H1 (cell line): ENCODE data around the gene MSI2. TPM values are rescaled to one million over a fixed set of nuclear protein-coding genes. Genes with fewer than 3 reads are reported as not detected.

Experiments
- CTCF ChIA-PET: fragments of 300-600 bp; sonication (Branson Sonifier 250); formaldehyde crosslinking; loops from one replicate; lab custom pipeline; 2021; ENCODE audit not compliant: partially characterized antibody; lab: Charles Lee
- POLR2A ChIA-PET: fragments of 300-600 bp; sonication (Branson Sonifier 250); formaldehyde crosslinking; loops from one replicate; lab custom pipeline; 2021; ENCODE audit warnings: inconsistent platforms; ENCODE audit not compliant: partially characterized antibody; lab: Charles Lee
- DNase-seq, 2 experiments: peaks; one replicate each; pipeline versions ENCODE4 v3.0.0 to v3.0.0-alpha.2; 2010 to 2022; ENCODE audit warnings: low spot score in 2 of 2, low read depth in 1 of 2, mixed read lengths in 1 of 2
- FAIRE-seq: peaks from 2 replicates; lab custom pipeline; 2011; peaks lifted over from hg19 to GRCh38; lab: Jason Lieb, UNC
- H2AFZ ChIP-seq: 2 replicates; pipeline ENCODE4 v1.8.1; 2012; ENCODE audit warnings: low read length, inconsistent platforms
- H2AK5ac ChIP-seq: 2 replicates; pipeline ENCODE4 v1.6.1; 2013; ENCODE audit warnings: low read depth, low read length
- H2BK120ac ChIP-seq: replicated peaks from 2 replicates; pipeline ENCODE3; 2013; ENCODE audit warnings: low read depth, low read length, inconsistent platforms
- H2BK12ac ChIP-seq: 2 replicates; pipeline ENCODE4 v1.6.1; 2013; ENCODE audit warnings: low read depth, low read length
- H2BK15ac ChIP-seq: 2 replicates; pipeline ENCODE4 v1.6.1; 2013; ENCODE audit warnings: low read length
- H2BK20ac ChIP-seq: 2 replicates; pipeline ENCODE4 v1.6.1; 2013; ENCODE audit warnings: low read length
- H2BK5ac ChIP-seq: 2 replicates; pipeline ENCODE4 v1.6.1; 2013; ENCODE audit warnings: low read depth, low read length
- H3K14ac ChIP-seq: 2 replicates; pipeline ENCODE4 v1.6.1; 2013; ENCODE audit warnings: inconsistent platforms; ENCODE audit not compliant: insufficient read length
- H3K18ac ChIP-seq: 2 replicates; pipeline ENCODE4 v1.6.1; 2013; ENCODE audit warnings: low read length; ENCODE audit errors: extremely low read depth
- H3K23ac ChIP-seq: 2 replicates; pipeline ENCODE4 v1.6.1; 2013; ENCODE audit warnings: inconsistent platforms; ENCODE audit not compliant: insufficient read length
- H3K23me2 ChIP-seq: 2 replicates; pipeline ENCODE4 v1.6.1; 2013; ENCODE audit warnings: low read depth, low read length
- H3K27ac ChIP-seq: 2 replicates; pipeline ENCODE4 v1.6.1; 2011; ENCODE audit warnings: low read depth, low read length, inconsistent platforms
- H3K27me3 ChIP-seq, 4 experiments: replicated peaks in 1 of 4; 1 replicate in 1 of 4; 2 replicates in 3 of 4; pipeline versions ENCODE4 v1.6.1 to v1.8.1; 2011 to 2013; ENCODE audit warnings: low read length in 3 of 4, mild to moderate bottlenecking in 3 of 4, inconsistent platforms in 2 of 4, mixed read lengths in 2 of 4, moderate library complexity in 1 of 4; ENCODE audit not compliant: control insufficient read depth in 3 of 4, insufficient read depth in 3 of 4; ENCODE audit errors: extremely low read depth in 1 of 4
- H3K36me3 ChIP-seq, 4 experiments: 2 replicates each; pipeline versions ENCODE4 v1.6.1 to v1.8.1; 2011 to 2013; ENCODE audit warnings: mild to moderate bottlenecking in 4 of 4, low read length in 3 of 4, moderate library complexity in 2 of 4, control low read depth in 1 of 4, inconsistent platforms in 1 of 4; ENCODE audit not compliant: insufficient read depth in 4 of 4, control insufficient read depth in 2 of 4
- H3K4ac ChIP-seq: replicated peaks from 2 replicates; pipeline ENCODE3; 2013; ENCODE audit warnings: low read length, low read depth, mixed read lengths, inconsistent platforms; ENCODE audit not compliant: insufficient read length
- H3K4me1 ChIP-seq, 4 experiments: replicated peaks in 1 of 4; 1 replicate in 1 of 4; 2 replicates in 3 of 4; pipeline versions ENCODE4 v1.6.1 to v1.8.1; 2011 to 2013; ENCODE audit warnings: low read length in 3 of 4, inconsistent platforms in 2 of 4, mixed read lengths in 1 of 4; ENCODE audit not compliant: insufficient read depth in 4 of 4, control insufficient read depth in 3 of 4
- H3K4me2 ChIP-seq, 2 experiments: 2 replicates each; pipeline versions ENCODE4 v1.6.1 to v1.8.1; 2011 to 2013; ENCODE audit warnings: low read depth in 2 of 2, low read length in 2 of 2, control low read depth in 1 of 2, inconsistent platforms in 1 of 2, mild to moderate bottlenecking in 1 of 2; ENCODE audit not compliant: insufficient read depth in 1 of 2
- H3K4me3 ChIP-seq, 4 experiments: fragments of 200-600, 300-600 bp in 1 of 4; sonication (generic), shearing (Covaris generic), sonication (Bioruptor Twin) in 1 of 4; 2 replicates each; pipeline versions ENCODE4 v1.5.1 to v1.8.1; 2011 to 2016; ENCODE audit warnings: low read length in 4 of 4, low read depth in 3 of 4, control low read depth in 2 of 4, inconsistent platforms in 2 of 4, mild to moderate bottlenecking in 2 of 4, mixed read lengths in 1 of 4, moderate library complexity in 1 of 4; ENCODE audit not compliant: insufficient read depth in 2 of 4; ENCODE audit errors: extremely low read depth in 1 of 4
- H3K56ac ChIP-seq: replicated peaks from 2 replicates; pipeline ENCODE3; 2013; ENCODE audit warnings: low read depth, mild to moderate bottlenecking, mixed read lengths, low read length, inconsistent platforms; ENCODE audit not compliant: insufficient read length
- H3K79me1 ChIP-seq: 2 replicates; pipeline ENCODE4 v1.6.1; 2013; ENCODE audit warnings: low read depth, low read length, control low read depth
- H3K79me2 ChIP-seq, 2 experiments: 2 replicates each; pipeline versions ENCODE4 v1.6.1 to v1.8.1; 2012 to 2013; ENCODE audit warnings: low read length in 2 of 2, mild to moderate bottlenecking in 2 of 2, inconsistent platforms in 1 of 2; ENCODE audit not compliant: insufficient read depth in 2 of 2, control insufficient read depth in 1 of 2
- H3K9ac ChIP-seq, 4 experiments: replicated peaks in 1 of 4; 1 replicate in 1 of 4; 2 replicates in 3 of 4; pipeline versions ENCODE4 v1.6.1 to v1.8.1; 2011 to 2013; ENCODE audit warnings: low read depth in 3 of 4, low read length in 3 of 4, control low read depth in 2 of 4, mild to moderate bottlenecking in 2 of 4, moderate library complexity in 2 of 4, inconsistent platforms in 1 of 4; ENCODE audit errors: extremely low read depth in 1 of 4
- H3K9me3 ChIP-seq, 2 experiments: 2 replicates each; pipeline versions ENCODE4 v1.6.1 to v1.8.1; 2012 to 2013; ENCODE audit warnings: mild to moderate bottlenecking in 2 of 2, moderate library complexity in 2 of 2, control low read depth in 1 of 2, inconsistent platforms in 1 of 2, low read depth in 1 of 2, low read length in 1 of 2, mixed read lengths in 1 of 2; ENCODE audit not compliant: insufficient read depth in 2 of 2
- H4K20me1 ChIP-seq, 2 experiments: replicated peaks in 1 of 2; 2 replicates each; pipeline versions ENCODE3 to v1.8.1; 2011 to 2013; ENCODE audit warnings: inconsistent platforms in 2 of 2, low read length in 2 of 2, mild to moderate bottlenecking in 1 of 2; ENCODE audit not compliant: insufficient read depth in 2 of 2, control insufficient read depth in 1 of 2
- H4K5ac ChIP-seq: 2 replicates; pipeline ENCODE4 v1.6.1; 2013; ENCODE audit warnings: low read length, low read depth, mixed read lengths, inconsistent platforms; ENCODE audit not compliant: insufficient read length
- H4K8ac ChIP-seq: 2 replicates; pipeline ENCODE4 v1.8.0; 2013; ENCODE audit warnings: mild to moderate bottlenecking, moderate library complexity, low read length, inconsistent platforms; ENCODE audit not compliant: insufficient read depth; ENCODE audit errors: extremely low read depth
- H4K91ac ChIP-seq: replicated peaks from 2 replicates; pipeline ENCODE3; 2013; ENCODE audit warnings: low read length, mixed read lengths, inconsistent platforms; ENCODE audit not compliant: insufficient read length
- ATF3 ChIP-seq: IDR thresholded peaks from 2 replicates; pipeline ENCODE4 v1.6.1; 2011; ENCODE audit warnings: low read depth, mild to moderate bottlenecking, low read length; ENCODE audit not compliant: insufficient read depth
- BRCA1 ChIP-seq: IDR thresholded peaks from 2 replicates; pipeline ENCODE4 v1.6.1; 2012; ENCODE audit warnings: low read depth, low read length, improper control_type of control experiment
- CREB1 ChIP-seq: IDR thresholded peaks from 2 replicates; pipeline ENCODE4 v1.6.1; 2012; ENCODE audit warnings: inconsistent platforms
- CTBP2 ChIP-seq: IDR thresholded peaks from 2 replicates; pipeline ENCODE4 v1.7.0; 2011; ENCODE audit warnings: borderline replicate concordance, mild to moderate bottlenecking, moderate library complexity, mixed read lengths, low read length; ENCODE audit not compliant: insufficient read depth, insufficient read length
- EZH2 ChIP-seq: fragments of 200-600 bp; sonication (generic); IDR thresholded peaks from 2 replicates; pipeline ENCODE4 v1.7.1; 2012; ENCODE audit warnings: low read depth, mild to moderate bottlenecking, moderate library complexity, low read length, inconsistent platforms; ENCODE audit not compliant: severe bottlenecking
- FOSL1 ChIP-seq: IDR thresholded peaks from 2 replicates; pipeline ENCODE4 v1.6.1; 2011; ENCODE audit warnings: mild to moderate bottlenecking, low read depth, low read length, moderate library complexity; ENCODE audit not compliant: insufficient read depth
- KDM5A ChIP-seq: fragments of 200-600 bp; IDR thresholded peaks from 2 replicates; pipeline ENCODE4 v1.7.1; 2012; ENCODE audit warnings: mild to moderate bottlenecking, low read length, inconsistent platforms, mixed read lengths
- POLR2AphosphoS5 ChIP-seq: IDR thresholded peaks from 2 replicates; pipeline ENCODE4 v1.6.1; 2011; ENCODE audit warnings: low read depth, low read length
- RAD21 ChIP-seq, 2 experiments: IDR thresholded peaks in 1 of 2; conservative IDR thresholded peaks in 1 of 2; 2 replicates each; pipeline ENCODE4 v1.6.1; 2011; ENCODE audit warnings: low read depth in 2 of 2, low read length in 2 of 2, improper control_type of control experiment in 1 of 2, inconsistent platforms in 1 of 2, mild to moderate bottlenecking in 1 of 2, moderate library complexity in 1 of 2
- RBBP5 ChIP-seq: IDR thresholded peaks from 2 replicates; pipeline ENCODE4 v1.7.1; 2012; ENCODE audit warnings: low read depth, mild to moderate bottlenecking, inconsistent platforms, low read length, moderate library complexity, borderline replicate concordance
- RFX5 ChIP-seq: IDR thresholded peaks from 2 replicates; pipeline ENCODE4 v1.6.1; 2011; ENCODE audit warnings: low read depth, low read length, improper control_type of control experiment, borderline replicate concordance
- TBP ChIP-seq: IDR thresholded peaks from 2 replicates; pipeline ENCODE4 v1.6.1; 2011; ENCODE audit warnings: low read depth, low read length, improper control_type of control experiment
- TEAD4 ChIP-seq: IDR thresholded peaks from 2 replicates; pipeline ENCODE4 v1.6.1; 2012; ENCODE audit warnings: low read depth, low read length, inconsistent platforms, mixed read lengths
- WGBS, 2 experiments: shearing (Covaris generic) in 1 of 2; methylation state at CpG; one replicate each; pipeline versions ENCODE4 v1.1.6 to v1.1.7; 2013 to 2015; ENCODE audit warnings: low lambda C conversion rate in 2 of 2, mixed read lengths in 2 of 2, inconsistent platforms in 1 of 2, low coverage in 1 of 2, missing lambda C conversion rate in 1 of 2; ENCODE audit not compliant: insufficient replicate concordance in 2 of 2, insufficient coverage in 1 of 2, insufficient read length in 1 of 2; ENCODE audit errors: extremely low coverage in 1 of 2, missing lambda C conversion rate in 1 of 2; 5-methylcytosine and 5-hydroxymethylcytosine counted together
- polyA plus RNA-seq, 7 experiments: library from polyadenylated mRNA; depleted of rRNA in 3 of 7; stranded (reverse) in 5 of 7; unstranded in 2 of 7; fragments of >200 nt in 5 of 7; fragments of 200-250 nt in 2 of 7; gene quantifications; 1 replicate in 5 of 7; 2 replicates in 1 of 7; 4 replicates in 1 of 7; pipeline versions ENCODE4 v1.2.1 to v1.2.3, GENCODE V29; 2011 to 2013; ENCODE audit warnings: missing spikeins in 2 of 7, mixed read lengths in 2 of 7
- total RNA-seq: library from RNA; stranded (reverse); fragmentation: NEBNext Ultra II Directional; extraction: Animal tissue kit (Norgen Biotek cat#: 25700); gene quantifications from 2 replicates; pipeline ENCODE4 v1.2.1, GENCODE V29; 2021

MSI2 gene
- total and polyA plus RNA-seq, 2 of the 8 experiments (the other 6 are each of a cell fraction or from before 2014, with no cell fraction given), result 36.7 to 80.6 TPM

DNA sequence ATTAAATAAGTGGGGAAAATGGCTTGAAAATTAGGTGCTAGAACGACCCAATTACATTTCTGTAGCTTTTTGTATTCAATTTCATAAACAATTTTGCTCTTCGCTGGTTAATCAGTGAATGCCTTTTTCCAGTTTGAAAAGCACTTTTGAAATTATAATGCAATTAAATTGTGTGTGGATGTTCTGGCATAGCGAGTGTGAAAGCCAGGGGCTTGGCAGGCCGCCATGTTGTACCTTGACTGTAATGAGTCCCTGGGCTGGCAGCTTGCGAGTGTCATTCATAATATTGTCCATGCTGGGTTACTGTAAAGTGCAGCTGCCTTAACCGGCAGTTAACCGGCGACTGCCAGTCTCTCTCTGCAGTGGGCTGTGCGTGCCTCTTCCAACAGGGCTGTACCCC is 310.9 kb downstream of the MSI2 start:
- H3K18ac ChIP-seq, result no peak overlapping the region
- no peak overlapping the region for H2AFZ ChIP-seq
- CTCF ChIA-PET, result interaction anchor here (0.9 to 5.1 kb wide), 4 partner anchors 8 to 324 kb away, joined by 3 to 26 read pairs (median 4); no protein-coding TSS in a partner anchor
- H2BK15ac ChIP-seq, result no peak overlapping the region
- H2BK120ac ChIP-seq, result no peak overlapping the region
- no peak overlapping the region for H3K4me3 ChIP-seq
- no peaks in the 10 kb centered on the region for H3K9me3 ChIP-seq
- H2BK5ac ChIP-seq, result no peak overlapping the region
- no peak overlapping the region for H3K27ac ChIP-seq
- no peak overlapping the region for H4K8ac ChIP-seq
- H3K4ac ChIP-seq, result no peak overlapping the region
- FAIRE-seq, result no peak
- DNase-seq, result no peak
- H2AK5ac ChIP-seq, result no peak overlapping the region
- H4K91ac ChIP-seq, result no peak overlapping the region
- 95% methylated on average over 9 of the region's 9 CpGs; no CpG with 5 or more reads in 1 of the 2 experiments for WGBS, 2 experiments
- H3K27me3 ChIP-seq, result no peaks in the 10 kb centered on the region
- no peak overlapping the region for H3K23ac ChIP-seq
- H3K23me2 ChIP-seq, result no peaks in the 10 kb centered on the region
- no peak overlapping the region for H4K5ac ChIP-seq
- H3K14ac ChIP-seq, result no peak overlapping the region
- peaks cover 0 to 8% (median 2%) of the 10 kb centered on the region in 4 experiments; a peak in 5 of 7 replicates for H3K4me1 ChIP-seq
- H3K36me3 ChIP-seq, result no peaks in the 10 kb centered on the region
- H4K20me1 ChIP-seq, result peaks cover 0 to 4% of the 10 kb centered on the region in 2 experiments
- no peak overlapping the region for H3K4me2 ChIP-seq
- H3K56ac ChIP-seq, result no peak overlapping the region
- POLR2A ChIA-PET, result interaction anchor here (0.6 kb wide), 1 partner anchor 498 kb away, joined by 3 read pairs; no protein-coding TSS in a partner anchor
- no peak overlapping the region for H3K9ac ChIP-seq
- H2BK12ac ChIP-seq, result no peak overlapping the region
- no peaks in the 10 kb centered on the region for H3K79me1 ChIP-seq
- no peak overlapping the region for H2BK20ac ChIP-seq
- H3K79me2 ChIP-seq, result no peaks in the 10 kb centered on the region
- TF ChIP-seq ATF3, result no peak
- TF ChIP-seq POLR2AphosphoS5, result no peak
- no peak for TF ChIP-seq TEAD4
- TF ChIP-seq BRCA1, result no peak
- no peak for TF ChIP-seq TBP
- no peak for TF ChIP-seq RBBP5
- no peak for TF ChIP-seq RAD21 (IDR thresholded peaks at IDR 0.05 in 1 of 2, conservative IDR thresholded peaks at IDR 0.05 in 1 of 2; ENCODE audit: low read depth in 2 of 2, low read length in 2 of 2)
- no peak for TF ChIP-seq CREB1
- TF ChIP-seq CTBP2, result no peak
- no peak for TF ChIP-seq EZH2
- TF ChIP-seq FOSL1, result no peak
- no peak for TF ChIP-seq KDM5A
- TF ChIP-seq RFX5, result no peak
